GM18909 (cell line): Measurements from ENCODE around the gene PLAU.

Source experiments
- ATAC-seq: cut with Tn5 transposase; IDR thresholded peaks from one replicate; pipeline ENCODE4 v1.9.1; 2021; ENCODE audit warnings: mild to moderate bottlenecking; ENCODE audit not compliant: unreplicated experiment, poor library complexity

Gene PLAU

DNA sequence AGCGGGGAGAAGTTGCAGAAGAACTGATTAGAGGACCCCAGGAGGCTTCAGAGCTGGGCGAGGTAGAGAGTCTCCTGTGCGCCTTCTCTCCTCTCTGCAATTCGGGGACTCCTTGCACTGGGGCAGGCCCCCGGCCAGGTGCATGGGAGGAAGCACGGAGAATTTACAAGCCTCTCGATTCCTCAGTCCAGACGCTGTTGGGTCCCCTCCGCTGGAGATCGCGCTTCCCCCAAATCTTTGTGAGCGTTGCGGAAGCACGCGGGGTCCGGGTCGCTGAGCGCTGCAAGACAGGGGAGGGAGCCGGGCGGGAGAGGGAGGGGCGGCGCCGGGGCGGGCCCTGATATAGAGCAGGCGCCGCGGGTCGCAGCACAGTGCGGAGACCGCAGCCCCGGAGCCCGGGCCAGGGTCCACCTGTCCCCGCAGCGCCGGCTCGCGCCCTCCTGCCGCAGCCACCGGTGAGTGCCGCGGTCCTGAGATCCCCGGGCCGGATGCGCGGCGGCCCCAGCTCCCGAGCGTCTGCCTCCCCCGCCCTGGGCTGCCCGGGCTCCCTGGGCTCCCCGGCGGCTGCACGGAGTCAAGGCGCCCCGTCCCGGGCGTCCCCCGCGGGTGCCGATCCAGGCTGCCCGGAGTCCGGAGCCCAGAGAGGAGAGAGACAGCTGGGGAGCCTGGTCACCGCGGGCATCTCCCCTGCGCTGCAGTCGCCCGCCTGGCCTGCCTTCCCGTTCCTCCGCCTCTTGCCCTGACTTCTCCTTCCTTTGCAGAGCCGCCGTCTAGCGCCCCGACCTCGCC lies at the start of gene PLAU:
TSS of gene PLAU (plus strand) at position 369 of the 789 bp plus-strand sequence. CDS start 424 bp downstream, outside the sequence.
- ATAC-seq = peak; percentile 43

DNA sequence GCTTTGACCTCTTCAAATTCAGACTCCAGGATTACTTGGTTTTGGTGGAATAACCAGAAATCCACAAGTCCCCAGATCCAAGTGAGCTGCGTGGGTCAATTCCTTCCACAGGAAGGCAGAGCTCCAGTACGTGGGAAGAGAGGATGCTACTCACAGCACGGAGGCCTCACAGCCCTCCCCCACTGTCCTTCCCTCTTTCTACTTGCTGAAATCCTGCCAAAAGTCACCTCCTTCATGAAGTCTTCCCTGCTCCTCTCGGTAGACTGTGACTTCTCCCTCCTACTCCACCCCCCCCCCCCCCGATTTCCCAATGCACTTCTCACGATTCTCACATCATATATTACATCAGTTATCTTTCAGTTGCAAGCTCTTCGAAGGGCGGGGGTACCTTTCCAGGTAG lies 48.9 kb upstream of the PLAU start:
- ATAC-seq = no peak

DNA sequence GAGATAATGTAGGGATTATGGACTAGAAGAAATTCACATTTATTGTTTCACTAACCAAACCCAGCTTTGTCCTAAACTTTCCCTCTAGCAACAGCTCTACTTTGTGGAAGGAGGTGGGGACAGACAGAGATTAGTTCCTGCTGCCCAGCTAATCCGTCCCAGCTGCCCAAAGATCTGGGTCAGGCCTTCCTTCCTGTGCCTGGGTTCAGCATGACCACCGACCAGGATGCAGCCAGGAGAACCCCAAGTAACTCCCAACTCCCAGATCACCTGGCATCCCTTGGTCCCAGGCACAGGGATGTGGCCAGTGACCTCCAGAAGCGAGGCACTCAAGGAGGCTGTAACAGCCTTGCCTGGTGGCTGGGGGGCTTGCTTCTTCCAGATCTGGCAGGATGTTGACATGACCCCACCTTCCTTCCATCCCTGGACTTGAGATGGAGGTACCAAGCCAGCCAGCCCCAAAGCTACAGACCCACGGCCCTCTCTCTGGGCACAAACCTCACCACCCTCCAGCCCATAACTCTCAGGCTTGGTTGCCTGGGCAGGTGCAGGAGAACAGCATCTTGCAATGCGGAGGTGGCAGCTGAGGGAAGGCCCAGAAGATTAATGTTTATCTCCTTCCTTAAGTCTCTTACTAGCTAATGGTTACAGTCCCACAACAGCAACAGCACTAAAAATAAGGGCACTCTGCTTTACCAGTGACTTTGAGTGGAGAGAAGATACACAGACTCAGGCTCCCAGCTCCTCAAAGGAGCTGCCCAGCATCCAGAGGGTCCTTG lies 47.7 kb upstream of the PLAU start:
- no peak for ATAC-seq

DNA sequence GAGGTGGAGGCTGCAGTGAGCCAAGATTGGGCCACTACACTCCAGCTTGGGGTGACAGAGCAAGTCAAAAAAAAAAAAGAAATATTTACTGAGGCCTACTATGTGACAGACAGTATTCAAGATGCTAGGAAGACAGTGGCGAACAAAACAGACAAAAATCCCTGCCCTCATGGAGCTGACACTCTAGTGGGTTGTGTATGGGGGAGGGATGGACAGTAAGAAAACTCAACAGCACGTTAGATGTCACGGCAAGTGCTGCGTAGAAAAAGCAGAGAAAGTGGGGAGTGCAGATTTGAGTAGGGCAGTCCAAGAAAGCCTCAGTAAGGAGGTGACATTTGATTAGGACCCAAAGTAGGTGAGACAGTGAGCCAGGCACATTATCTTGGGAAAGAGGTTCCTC lies 46.7 kb upstream of the PLAU start:
- ATAC-seq = no peak

DNA sequence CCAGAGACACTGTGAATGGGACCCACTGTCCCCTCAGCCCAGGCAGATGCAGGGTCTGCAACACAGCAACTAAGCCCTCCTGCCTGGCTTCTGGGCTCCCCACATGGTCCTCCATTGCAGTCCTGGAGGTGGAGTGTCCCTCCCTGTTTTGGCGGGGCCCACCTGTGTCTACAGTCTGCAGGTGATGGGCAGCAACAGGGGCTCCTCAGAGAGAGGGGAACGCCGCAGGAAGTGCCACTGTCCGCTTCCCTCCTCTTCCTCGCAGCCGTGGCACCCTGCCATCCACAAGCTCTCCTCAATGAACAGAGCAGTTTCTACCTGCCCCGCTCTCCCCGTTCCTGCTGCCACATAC lies 45.8 kb upstream of the PLAU start:
- no peak for ATAC-seq

DNA sequence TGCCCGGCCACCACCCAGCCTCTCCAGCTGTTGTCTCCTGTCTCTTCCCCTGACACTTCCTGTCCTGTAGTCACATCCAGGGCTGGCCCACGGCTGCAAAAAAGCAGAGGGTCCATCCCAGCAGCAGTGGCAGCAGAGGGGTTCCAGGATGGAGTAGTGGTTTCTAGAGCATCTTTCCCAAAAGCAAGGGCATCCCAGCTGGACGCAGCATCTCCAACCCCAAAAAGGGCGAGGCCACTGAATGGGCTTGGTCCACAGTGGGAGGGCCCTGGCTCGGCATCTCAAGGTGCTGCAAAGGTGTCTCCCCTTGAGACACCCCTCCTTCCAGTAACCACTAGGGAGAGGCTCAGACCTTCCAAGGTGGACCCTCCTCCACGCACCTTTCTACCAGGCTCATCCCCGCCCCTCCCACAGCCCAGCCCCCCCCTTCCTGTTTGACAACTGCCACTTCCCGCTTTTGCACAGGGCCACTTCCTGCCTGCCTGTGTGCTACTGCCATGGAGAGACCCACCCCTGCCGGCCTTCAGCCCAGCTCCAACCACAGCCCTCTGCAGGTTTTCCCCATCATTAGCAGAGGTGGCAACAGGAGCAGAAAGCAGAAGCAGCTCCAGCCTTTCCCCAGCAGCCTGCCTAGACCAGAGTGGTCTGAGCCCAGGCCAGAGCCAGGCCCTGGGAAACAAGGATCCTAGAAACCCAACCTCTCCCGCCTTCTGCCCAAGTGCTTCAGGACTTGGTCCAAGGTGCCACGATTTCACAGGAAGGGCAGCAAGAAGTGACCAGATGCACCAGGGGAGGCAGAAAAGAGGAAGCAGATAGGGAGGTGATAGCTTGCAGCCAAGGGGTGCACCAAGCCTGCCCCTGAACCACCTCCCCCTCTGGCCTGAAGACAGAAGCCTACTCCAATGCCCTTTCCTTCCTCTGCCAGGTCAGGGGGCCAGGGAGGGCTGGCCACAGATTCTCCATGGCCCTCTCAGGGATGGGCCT lies 45.2 kb upstream of the PLAU start:
- peak; percentile 85 for ATAC-seq

DNA sequence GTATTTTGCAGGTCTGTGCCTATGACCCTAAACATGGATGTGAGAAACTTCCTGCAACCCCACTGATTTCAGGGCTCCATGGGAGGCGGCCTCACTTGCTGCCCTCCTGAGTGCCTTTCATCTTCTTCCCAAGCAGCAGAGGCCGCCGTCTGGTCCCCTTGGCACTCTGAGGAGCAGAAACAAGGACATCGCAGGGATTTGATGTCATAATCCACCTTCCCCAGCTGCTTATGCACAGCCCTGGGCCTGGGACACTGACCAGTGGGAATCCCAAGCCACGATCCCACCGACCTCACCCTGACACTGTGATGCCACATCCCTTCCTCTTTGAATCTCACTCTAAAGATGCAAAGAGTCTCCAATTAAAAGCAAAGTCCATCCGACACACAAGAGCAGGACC lies 44.3 kb upstream of the PLAU start:
- no peak for ATAC-seq

DNA sequence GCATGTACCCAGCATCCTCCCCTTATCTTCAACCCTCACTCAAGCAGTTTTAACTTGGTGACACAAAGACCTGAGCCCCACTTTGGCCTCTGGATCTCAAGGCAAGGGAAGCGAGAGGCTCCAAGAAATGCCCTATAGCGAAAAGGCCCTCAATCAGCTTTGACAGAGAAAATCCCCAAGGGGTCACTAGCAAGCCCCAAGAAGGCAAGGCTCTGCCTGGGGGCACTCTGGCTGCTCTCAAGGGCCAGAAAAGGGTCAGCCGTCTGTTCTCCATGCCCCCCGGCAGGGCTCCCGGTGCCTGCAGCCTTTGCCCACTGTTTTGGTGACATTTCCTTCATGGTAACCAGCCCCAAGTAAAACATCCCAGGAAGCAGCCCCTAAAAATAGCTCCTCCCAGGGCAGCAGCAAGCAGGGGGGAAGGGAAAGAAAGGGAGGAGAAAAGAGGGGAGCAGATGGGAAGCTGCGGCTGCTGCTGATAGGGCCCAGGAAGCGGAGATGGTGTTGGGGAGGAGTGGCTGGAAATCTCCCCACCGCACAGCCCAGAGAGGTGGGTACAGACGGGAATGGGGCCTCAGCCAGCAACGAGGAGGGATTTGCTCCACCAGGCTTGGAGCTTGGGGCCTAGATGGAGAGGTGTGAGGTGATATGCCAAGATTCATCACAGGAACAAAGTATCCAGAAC lies 43.7 kb upstream of the PLAU start:
- ATAC-seq = no peak

DNA sequence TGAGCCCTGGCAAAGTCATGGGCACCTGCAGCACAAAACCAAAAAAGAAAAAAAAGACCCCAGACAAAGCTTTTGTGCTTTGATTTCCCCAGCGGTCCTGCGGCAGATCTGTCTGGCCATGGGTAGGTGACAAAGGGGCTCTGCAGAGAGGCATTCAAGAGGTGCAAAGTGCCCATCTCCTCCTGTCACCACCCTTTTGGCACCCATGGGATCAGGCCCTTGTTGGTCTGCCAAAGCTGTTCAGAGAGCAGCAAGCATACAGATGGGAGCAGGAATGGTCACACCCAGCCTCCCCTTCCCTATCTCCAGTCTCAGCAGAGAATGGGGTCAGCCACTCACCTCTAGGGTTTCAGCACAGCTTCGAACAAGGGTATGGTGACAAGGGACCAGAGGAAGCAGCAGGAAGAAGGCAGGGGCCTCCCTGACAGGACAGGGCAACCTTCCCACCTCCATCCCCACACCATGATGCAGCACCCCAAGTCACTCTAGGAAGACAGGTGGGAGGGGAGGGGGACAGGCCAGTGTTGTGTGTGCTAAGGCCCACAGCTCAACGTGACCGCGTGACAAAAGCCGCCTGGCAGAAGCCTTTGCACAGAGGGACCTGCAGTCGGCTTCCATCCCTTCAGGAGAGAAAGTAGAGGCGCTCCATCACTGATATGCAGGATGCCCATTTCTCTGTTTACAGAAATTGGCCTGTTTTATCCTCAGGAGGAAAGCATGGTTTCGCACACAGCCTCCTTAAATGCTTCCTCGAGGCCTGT lies 42.9 kb upstream of the PLAU start:
- ATAC-seq = no peak

DNA sequence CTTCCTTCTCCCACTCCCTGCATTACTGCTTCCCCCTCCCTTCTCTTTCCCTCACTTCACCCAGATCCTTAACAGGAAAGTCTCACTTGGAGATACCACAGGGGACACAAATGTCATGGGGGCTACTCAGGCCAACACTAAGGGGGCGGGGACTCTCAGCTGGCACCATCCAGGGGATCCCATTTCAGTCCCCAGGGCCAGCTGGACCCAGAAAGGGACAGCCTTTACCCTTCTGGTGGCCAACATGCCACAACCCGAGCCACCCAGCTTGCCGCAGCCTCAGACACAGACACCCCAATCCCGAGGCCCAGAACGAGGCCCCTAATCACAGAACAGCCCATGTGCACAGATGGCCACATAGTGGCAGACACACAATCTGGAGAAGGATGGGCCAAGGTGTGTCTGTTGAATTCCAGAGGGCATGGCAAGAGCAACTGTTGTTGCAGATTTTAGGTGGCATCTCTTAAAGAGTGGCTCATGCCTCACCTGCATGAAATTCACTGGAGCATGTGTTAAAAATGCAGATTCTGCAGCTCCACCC lies 42.2 kb upstream of the PLAU start:
- ATAC-seq = no peak

DNA sequence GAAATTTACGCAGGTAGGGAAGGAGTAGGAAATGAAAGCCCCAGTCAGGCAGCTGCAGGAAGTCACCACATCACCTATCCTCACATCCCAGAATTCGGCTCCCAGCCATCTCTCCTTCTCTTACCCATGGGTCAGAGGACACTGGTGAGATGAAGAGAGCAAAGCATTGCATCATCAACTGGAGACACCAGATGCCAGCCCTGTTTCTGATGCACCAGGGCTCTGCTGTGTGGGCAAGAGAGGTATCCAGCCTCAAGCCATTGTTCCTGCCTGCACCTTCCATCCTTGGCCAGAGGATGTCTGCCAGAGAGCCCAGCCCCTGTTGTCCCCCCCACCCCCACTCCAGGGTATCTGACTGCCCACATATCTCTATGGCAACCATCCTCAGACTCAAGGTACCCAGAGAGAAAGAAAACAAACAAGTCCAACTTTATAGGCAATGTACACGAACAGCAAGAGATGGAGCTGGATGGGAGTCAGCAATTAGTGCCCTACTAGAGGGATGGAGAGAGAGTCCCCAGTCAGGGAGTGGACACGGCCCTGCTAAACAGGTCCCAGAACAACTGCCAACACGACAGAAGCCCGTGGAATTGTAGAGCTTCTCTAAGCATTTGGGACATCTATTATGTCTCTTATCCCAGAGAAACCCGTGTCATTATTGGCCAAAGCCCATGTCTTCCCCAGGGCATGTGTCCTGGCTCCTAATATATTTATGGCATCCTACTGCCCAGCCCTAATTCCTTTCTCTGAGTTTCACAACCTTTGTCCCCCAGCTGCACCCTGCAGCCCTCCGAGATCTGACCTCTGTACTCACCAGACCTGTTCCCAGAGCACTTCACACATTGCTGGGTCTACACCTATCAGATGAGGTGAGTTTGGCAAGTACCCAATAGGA lies 39.4 kb upstream of the PLAU start:
- ATAC-seq = no peak

DNA sequence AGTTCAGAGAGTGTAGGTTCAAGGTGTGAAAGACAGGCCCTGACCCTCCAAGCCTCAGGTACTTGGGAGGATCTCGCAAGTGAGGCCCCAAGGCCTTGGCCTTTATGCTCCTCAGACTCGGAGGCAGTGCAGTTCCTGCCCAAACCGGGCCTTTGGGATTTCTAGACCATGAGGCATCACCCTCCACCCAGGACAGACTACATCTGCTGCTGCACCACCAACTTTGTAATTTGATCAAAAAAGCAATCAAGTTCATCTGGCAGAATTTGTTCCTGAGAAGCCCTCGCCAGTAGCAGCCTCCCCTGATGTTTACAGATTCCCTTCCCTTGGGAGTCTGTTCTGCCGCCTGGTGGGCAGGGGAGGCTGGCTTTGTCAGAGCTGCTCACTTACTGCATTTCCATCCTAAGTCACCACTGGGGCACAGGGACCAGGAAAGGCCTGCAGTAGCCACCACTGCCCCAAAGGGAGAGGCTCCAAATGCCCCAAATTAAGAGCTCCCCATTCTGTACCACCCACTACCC lies 38.7 kb upstream of the PLAU start:
- ATAC-seq = no peak

DNA sequence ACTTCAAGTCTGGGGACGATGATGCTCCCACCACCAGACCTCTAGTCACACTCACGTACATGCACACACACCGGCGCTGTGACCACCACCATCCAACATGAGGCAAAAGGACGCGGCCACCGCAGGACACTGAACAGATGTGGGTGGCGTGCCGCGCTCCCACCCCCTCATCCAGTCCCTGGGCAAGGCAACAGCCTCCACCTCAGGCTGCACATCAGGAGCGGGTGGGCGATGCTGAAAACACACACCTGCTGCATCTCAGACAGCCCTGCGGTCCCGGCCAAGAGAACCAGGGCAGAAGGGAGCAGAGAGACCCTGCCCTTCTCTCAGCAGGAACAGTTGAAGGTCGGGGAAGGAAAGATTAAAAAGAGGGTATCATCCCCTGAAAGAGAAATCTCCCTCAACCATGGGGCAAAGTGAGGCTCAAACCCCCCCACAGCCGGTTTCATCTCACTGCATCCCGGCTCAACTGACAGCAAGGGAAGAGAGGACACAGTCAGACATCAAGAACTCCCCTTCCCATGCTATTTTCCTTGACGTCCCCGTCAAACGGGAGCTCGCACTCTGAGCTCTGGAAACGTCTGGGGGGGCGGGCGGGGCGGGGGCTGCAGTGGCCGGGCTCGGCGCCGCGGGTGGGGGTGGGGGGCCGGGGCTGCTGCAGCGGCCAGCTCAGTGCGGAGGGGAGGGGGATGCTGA lies 37.6 kb upstream of the PLAU start:
- no peak for ATAC-seq

DNA sequence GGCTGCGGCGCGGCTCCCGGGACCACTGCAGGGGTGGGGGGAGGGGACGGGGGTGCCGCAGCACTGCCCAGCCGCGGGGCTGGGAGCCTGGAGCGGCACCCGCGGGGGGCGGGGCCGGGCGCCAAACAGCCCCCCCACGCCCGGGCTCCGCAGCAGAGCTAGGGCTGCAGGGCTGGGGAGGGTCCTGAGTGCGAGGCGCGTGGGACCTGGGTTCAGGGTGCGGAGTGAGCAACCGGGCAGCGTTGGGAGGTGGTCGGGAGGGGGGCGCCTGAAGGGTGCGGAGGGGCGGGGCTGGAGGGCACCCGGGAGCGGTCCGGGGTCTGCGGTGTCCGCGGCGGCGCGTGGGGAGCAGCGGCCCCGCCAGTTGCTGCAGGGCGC lies 37.1 kb upstream of the PLAU start:
- ATAC-seq = peak; percentile 5

DNA sequence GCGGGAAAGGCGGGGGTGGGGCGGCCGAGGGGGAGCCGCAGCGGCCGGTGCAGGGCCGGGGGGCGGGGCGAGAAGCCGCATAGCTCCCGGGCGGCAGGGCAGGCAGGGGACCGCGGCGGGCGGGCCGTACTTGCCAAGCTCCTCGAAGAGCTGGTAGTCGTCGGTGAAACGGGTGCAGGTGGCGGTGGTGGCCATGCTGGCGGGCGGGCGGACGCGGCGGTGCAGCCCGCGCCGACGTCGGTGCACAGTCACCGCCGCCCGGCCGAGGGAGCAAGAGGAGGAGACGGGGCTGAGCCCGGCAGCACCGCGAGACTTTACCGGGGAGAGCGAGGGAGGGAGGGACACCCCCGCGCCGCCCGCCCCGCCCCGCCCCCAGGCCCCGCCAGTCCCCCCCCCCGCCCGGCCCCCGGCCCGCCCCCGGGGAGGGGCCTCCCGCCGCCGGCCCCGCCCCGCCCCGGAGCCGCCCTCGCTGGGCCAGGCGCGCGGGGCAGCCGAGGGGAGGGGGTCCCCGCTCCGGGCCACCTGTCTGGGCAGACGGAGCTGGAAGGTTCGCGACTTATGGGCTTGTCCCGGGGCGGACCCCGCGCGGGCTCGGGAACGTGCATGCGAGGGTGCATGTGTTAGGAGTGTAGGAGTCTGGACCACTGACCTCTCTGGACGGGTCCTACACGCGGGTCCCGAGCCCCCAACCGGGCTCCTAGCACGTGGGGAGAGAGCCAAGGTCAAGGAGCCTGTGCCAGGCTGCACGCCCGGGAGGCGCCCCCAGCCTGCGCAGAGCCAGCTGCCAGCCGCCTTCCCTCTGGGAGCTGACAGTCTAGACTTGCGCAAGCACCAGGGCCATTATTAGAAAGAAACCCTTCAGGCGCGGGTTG lies 36.4 kb upstream of the PLAU start, which contains the start of gene CAMK2G:
TSS of gene CAMK2G (minus strand) at position 289 of the 872 bp plus-strand sequence. CDS start at position 195, 94 bp downstream.
- peak; percentile 77 for ATAC-seq

DNA sequence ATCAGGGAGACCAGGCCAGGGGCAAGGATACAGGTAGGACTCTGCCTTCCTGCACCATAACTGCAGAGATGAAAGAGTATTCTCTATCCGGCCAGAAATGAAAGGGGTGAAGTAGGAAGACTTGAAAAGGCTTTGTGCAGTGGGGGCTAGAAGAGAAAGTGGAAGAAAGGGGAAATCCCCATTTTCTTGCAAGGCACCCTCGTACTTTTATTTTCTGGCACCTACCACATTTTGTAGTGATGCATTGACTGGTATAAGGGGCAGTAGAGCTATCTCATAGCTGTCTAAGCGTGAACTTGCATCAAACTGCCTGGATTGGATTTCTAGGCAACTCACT lies 35.8 kb upstream of the PLAU start:
- no peak for ATAC-seq
